GM18526 (cell line): Measurements from ENCODE around the gene GALNT2.

Source experiments
- POLR2A ChIP-seq: IDR thresholded peaks from 3 replicates; pipeline ENCODE4 v1.6.1; 2011; ENCODE audit not compliant: insufficient read length; ENCODE audit errors: extremely low read depth

The GALNT2 gene

DNA sequence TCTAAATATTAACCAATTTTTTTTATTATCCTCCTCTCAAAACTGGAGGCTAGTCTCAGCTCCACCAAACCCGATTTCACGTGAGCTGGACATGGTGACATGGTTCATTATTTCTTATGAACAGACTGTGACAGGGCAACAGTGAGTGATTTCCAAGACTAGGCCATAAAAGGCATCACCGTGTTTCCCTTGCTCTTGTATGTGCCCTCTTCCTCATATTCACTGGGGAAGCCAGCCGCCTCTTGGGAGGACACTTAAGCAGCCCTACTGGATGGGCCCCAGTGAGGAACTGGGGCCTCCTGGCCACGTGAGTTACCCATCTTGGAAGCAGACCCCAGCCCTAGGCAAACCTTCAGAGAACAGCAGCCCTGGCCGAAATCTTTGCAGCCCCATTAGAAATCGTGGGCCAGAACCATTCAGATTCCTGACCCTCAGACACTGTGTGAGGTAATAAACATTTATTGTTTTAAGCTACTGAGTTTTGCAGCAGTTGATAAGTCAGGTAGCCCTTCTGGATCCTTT, 105.0 kb downstream of the GALNT2 start:
- TF ChIP-seq POLR2A, result no peak

DNA sequence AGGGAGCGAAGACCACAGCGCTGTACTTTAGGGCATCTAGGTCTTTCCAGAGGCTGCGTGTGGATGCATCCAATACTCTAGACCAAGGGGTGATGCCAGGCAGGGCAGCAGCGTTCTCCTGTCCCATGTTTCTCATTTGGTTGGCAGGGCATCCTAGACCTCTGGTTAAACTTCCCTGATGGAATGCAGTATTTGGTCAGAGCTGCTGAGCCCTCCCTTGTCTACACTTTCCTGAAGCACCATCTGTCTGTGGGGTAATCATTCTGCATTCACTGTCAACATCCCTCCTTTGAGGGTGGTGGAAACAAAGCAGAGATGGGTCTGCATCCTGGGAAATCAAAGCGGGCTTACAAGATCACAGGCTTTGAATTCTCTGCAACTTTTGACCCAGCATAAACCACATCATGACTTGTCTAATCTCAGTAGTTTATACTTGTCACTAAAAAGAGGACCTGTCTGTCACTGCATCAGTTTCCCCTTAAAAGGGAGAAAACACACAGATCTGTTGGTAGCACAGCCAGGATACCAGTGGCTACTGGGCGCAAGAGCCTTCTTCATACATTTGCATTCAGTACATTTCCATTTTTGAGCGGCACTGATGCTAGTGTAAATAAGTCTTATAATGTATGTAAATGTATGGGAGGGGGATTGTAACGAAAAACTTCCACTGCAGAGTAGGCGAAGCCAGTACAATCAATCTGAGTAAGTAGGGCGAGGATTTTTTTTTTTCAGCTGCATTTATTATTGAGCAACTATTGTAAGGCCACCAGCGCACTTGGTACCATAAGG, 106.3 kb downstream of the GALNT2 start:
- no peak for TF ChIP-seq POLR2A

DNA sequence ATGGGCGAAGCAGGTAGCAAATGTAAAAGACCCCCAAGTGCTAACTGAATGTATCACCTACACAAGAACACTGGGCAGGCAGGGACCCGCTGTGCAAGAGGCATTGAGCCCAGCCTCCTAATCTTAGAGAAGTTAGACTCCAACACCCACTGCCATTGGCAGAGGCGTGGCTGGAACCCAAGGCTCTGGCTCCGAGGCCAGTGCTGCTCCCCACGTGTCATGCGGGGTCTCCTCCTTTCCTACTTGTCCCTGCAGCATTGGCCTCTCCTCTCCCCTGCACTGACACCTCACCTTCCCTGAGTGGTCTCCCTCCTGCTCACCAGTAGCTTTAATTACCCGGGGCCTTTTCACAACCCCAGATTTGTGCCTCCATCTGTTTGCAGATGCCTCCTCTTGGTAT, 107.0 kb downstream of the GALNT2 start:
- no peak for TF ChIP-seq POLR2A

DNA sequence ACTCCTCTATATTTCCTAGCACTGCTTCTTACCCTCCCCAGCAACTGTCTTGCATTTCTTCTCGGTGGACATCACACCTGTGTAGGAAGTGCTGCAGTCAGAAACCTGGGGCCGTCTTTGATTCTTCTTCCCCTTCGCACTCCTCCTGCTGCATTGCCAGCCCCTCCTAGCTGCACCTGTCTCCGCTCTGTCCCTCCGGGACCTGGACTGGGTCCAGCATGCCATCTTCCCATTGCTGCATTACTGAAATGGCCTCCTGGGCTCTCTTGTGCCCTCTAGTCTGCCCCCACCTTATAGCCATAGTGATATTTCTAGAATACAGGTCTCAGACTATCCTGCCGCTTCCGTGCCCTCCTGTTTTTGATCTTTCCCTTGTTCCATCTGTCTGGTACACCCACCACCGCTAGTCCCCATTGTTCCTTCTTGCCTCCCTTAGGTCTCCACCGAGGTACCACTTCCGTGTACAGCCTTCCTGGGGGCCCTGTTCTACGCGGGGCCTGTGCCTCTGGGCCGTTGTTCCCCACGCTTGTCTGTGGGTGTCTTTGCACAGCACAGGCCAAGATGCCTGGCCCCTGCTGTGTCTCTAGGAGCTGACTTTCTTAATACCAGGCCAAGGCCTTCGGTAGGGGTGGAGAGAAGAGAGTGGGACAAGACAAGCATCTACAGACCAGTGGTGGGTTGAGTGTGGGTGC, 107.6 kb downstream of the GALNT2 start:
- TF ChIP-seq POLR2A, result no peak

DNA sequence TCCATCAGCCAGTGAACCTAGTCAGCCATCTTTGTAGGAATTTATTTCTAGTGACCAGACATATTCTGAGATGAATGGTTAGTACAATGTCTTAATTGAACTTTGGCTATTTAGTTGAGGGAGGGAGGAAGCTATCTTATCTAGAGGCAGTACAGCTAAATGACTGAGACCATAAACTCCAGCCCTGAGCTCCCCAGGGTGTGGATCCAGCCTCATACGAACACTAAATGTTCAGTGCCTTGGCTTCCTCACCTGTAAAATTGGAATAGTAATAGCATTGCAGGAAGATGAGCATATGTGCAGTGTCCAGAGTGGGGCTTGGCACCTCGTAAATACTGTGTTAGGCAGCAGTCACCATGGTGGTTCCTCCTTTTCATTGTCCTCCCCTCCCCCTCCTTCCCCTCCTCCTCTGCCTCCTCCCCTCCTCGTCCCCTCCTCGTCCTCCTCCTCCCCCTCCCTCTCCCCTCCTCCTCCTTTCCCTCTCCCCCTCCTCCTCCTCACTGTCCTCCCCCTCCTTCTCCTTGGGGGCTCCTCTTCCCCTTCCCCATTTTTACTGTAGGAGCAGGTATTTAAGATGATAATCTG, 108.2 kb downstream of the GALNT2 start:
- TF ChIP-seq POLR2A, result no peak

DNA sequence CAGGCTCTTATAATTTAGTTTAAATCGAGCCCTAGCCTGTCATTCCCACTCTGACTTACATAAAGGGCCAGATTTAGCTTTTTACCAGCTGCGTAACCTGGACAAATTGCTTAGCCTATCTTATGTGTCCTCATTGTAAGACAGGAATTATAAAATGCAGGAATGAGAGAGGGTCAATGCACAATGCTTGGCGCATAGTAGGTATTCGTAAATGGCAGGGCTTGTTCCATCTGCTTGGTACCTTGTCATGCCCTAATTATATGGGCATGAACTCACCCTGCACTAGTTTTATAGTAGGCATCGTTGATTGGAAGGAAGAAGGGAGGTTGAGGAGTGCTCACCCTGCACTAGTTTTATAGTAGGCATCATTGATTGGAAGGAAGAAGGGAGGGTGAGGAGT, 108.8 kb downstream of the GALNT2 start:
- no peak for TF ChIP-seq POLR2A

DNA sequence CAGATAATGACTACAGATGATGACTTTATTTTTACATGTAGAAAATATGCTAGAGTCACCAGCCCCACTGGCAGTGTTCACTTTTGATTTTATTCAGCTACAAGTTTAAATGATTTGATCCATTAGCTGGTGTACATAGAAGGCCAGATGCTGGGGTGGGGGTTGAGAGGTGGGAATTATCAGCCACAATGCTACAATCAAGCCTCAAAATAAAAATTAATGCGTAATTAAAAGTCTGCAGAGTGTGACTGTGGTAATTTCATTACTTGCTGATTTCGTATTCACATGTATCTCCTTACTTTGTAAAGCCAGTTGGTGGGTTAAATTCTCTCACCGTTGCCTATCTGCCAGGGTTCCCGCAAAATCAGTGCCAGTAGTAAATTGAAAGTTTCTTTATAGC, 109.3 kb downstream of the GALNT2 start:
- no peak for TF ChIP-seq POLR2A

DNA sequence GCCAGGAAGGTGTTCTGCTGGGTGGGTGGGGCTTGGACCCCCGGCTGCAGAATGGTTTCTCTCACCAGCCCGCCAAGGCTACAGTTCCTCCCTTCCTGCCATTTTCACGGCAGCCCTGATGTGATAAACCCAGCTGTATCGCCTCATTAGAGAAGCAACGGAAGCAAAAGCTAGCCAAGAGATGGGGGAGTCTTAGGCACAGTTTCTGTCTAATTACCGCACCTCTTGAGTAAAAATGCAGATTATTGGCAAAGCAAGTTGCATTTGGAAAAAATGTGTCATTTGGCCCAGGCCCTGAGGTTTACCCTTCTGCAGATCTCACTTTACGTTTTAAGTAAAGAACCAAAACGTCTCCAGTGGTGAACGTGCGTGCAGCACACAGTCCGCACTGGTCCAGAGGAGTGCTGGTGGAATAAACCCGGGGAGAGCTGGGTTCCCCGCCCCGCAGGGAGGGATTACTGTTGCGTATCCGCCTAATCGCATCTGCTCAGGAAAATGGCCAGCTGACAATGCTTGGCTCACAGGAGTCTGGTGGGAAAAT, 109.9 kb downstream of the GALNT2 start:
- TF ChIP-seq POLR2A, result no peak

DNA sequence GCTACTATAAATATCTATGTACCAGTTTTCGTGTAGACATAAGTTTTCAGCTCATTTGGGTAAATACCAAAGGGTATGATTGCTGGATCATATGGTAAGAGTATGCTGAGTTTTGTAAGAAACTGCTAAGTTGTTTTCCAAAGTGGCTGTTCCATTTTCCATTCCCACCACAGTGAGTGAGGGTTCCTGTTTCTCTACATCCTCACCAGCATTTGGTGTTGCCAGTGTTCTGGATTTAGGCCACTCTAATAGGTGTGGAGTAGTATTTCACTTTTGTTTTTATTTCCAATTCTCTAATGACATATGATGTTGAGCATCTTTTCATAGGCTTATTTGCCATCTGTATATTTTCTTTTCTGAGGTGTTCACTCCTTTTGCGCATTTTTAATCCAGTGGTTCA, 112.2 kb downstream of the GALNT2 start:
- no peak for TF ChIP-seq POLR2A

DNA sequence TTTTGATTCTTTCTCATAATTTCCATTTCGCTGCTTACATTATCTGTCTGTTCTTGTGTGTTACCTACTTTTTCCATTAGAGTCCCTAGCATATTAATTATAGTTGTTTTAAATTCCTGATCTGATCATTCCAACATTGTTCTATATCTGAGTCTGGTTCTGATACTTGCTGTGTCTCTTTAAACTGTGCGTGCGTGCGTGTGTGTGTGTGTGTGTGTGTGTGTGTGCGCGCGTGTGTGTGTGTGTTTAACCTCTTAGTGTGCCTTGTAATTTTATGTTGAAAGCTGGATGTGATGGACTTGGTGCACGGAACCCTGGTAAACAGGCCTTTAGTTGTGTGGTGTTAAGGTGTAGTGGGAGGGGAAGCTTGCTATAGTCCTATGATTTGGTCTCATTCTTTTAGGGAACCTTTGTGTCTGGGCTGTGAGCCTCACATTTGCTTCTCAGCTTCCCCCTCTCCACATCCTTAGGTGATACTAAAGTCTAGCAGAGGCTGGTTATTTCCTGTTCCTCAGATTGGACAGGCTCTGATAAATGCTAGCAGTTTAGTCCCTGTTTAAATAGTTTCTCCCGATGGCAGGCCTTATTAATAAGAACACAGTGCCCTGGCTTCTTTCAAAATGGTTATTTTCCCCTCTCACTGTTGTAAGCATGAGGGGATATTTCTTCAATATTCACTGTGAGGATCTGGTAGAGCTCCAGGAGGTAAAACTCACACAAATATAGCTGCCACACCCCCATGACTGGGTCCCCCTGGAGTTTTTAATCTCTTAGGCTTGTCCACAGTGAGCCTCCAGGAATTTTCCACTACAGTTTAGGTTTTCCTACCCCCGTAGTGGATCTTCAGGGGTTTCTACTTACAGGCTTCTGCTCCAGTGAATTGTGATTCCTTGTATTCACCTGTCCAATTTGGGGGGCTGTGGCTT, 118.3 kb downstream of the GALNT2 start:
- TF ChIP-seq POLR2A, result no peak

DNA sequence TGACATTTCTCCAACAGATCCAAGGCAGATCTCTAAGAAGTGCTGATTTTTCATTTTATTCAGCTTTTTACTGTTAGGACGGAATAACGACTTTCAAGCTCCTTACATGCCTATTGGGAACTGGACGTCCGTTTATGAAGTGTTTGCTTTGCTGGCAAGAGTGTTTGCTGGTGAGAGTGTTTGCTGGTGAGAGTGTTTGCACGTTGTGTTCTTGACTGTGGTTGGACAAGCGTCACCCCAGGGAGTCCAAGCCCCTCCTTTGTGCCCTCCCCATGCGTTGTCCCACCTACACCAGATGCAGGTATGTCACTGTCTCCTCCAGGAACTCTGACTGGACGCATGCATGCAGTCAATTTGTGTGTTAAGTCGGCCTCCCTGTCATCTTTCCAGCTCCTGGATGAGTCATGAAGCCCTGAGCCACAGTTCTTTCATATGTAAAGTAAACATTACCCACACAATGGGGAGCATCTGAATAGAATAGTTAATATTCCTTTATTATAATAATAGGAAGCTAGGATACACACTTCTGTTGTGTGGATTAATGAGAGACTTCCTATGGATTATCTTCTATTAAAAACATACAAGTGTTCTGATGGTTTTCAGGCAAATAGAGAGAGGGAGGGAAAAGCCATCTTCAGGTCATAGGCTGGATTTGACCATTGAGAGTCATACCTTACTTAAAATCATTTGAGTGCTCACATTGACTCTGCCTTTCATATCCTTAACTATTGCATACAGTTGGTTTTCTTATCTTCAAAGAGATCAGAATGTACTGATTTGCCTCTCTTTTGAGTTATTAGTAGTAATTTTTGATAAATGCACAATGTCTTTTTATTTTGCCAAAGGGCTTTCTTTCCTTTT, 119.2 kb downstream of the GALNT2 start:
- no peak for TF ChIP-seq POLR2A

DNA sequence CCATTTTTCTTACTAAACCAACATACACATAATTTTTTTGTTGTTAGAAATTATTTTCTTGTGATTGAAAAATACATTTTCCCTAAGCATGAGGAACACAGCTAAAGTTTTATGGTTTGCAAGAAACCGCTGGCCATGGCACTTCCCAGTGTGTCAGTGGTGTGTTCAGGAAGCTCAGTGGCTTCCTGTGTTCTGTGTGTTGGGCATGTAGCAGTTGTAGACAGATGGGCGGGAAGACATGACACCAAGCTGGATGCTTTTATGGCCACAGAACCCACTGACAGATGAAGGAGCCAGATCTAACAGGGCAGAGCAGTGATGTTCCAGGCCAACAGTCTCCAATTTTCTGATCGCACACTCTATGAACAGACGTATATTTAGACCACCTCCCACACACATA, 119.8 kb downstream of the GALNT2 start:
- no peak for TF ChIP-seq POLR2A

DNA sequence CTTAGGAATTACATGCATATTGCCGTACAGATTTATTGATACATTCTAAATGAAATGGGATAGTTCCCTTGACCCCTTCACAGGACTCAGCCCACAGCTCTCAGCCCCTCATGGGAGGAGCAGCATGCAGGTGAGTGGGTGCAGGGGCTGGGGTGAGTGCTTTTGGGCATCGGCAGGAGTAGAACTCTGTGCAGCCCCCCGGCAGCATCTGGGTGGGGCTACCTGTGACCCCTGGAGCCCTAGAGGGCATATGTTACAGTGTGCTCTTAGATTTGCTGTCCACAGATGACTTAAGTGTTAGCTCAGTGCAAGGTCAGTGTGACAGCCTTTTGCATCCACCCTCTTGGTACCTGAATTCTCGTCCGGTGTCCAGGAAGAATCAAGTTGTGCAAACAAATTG, 120.3 kb downstream of the GALNT2 start:
- no peak for TF ChIP-seq POLR2A

DNA sequence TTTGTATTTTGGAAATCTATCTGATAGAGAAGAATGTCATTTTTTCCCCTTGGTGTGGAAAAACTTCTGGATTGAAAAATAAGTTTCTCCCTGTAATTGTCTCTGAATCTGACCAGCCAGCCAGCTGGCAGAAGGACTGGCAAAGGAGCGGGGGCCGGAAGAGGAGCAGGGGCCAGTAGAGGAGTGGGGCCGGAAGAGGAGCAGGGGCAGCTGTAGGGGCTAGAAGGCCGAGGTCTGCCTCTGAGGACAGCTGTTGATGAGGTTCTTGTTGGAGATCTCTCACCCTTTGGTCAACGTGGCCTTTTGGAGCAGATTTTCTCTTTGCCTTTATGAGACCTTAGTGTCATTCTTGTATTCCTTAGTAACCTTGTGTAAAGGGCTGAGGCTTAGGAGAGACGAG, 121.8 kb downstream of the GALNT2 start:
- no peak for TF ChIP-seq POLR2A
